ENCODE data around the gene BGLAP.
"Not testable (repeated sequence)": the region's sequence is repeated elsewhere in the genome, so short reads cannot be mapped to it uniquely, and the experiment has no call there.

The BGLAP gene

DNA sequence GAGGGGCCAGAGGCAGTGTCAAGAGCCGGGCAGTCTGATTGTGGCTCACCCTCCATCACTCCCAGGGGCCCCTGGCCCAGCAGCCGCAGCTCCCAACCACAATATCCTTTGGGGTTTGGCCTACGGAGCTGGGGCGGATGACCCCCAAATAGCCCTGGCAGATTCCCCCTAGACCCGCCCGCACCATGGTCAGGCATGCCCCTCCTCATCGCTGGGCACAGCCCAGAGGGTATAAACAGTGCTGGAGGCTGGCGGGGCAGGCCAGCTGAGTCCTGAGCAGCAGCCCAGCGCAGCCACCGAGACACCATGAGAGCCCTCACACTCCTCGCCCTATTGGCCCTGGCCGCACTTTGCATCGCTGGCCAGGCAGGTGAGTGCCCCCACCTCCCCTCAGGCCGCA lies at the start of gene BGLAP:
Gene BGLAP (plus strand): TSS at position 259 of the 400 bp plus-strand sequence. CDS start 48 bp downstream, at position 307.
- no peak for DNase-seq

DNA sequence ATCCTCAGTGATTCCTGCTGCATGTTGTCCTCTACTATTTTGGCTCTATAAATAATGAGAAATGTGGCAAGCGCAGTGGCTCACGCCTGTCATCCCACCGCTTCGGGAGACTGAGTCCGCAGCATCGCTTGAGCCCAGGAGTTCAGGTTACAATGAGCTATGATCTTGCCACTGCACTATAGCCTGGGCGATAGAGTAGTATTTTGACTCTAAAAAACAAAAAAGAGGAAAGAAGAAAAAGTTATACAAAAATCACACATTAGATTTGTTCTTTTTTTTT lies 48.8 kb upstream of the BGLAP start:
- no peak for DNase-seq

DNA sequence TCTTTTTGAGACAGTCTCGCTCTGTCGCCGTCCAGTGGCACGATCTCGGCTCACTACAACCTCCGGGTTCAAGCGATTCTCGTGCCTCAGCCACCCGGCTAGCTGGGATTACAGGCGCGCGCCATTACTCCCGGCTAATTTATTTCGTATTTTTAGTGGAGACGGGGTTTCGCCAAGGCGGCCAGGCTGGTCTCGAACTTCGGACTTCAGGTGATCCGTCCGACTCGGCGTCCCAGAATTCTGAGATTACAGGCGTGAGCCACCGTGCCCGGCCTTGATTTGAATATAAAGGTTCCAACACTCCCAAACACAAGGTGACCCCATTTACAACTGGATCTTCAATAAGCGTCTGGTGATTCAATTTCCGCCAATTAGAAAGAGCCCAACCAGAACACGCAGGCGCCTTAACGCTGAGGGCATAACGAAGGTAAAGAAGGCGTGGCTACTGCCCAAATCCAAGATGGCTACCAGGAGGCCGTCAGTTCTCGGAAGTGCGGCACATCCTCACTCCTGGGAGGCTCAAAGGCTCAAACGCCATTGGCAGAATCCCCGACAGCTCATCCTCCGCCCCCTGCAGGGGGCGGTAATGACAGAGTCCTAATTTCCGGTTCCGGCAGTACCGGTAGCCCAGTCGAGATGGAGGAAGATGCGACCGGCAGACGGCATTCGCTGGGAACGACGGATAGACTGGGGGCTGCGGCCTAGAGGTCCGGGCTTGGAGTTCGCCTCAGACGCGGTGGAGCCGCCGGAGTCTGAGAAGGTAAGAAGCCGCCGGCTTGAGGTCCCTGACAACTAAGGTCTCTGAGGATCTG lies 48.3 kb upstream of the BGLAP start, which contains the start of gene SLC25A44:
Gene SLC25A44 (plus strand): TSS at position 617 of the 812 bp plus-strand sequence. CDS start 5,744 bp downstream, outside the sequence.
- peak; percentile 100 for DNase-seq

DNA sequence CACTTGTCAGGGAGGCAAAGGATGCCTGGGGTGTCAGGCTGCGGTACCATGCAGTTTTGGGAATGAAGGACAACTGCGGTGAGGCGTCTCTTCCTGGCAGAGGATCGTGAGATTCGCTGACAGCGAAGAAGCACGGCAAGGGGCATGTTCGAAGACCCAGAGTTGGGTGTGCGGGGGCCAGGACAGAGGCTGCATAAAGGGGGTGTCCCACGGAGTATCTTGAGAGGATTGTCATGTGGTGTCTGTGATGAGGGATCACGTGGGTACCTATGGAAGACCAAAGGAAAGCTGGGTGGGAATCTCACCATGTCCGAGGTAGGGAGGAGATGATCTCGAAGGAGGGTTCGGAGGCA lies 47.7 kb upstream of the BGLAP start:
- no peak for DNase-seq

DNA sequence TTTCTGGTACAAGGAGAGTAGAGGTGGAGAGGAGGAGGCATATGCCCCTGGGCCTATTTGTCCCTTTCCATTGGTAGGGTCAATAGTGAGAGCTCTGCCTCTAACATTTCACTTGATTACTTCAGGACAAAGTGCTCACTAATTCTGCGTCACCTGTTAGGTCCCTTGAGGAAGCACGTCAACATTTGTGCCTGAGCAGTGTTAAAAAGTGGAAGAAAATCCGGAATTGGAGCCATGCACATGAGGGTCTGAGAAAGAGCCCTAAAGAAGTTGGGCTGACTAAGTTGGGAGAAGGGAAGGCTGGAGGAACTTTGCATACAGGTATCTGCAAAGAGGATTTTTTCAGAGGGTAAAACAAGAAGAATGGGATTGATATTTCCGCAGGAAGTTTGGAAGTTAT lies 46.1 kb upstream of the BGLAP start:
- no peak for DNase-seq

DNA sequence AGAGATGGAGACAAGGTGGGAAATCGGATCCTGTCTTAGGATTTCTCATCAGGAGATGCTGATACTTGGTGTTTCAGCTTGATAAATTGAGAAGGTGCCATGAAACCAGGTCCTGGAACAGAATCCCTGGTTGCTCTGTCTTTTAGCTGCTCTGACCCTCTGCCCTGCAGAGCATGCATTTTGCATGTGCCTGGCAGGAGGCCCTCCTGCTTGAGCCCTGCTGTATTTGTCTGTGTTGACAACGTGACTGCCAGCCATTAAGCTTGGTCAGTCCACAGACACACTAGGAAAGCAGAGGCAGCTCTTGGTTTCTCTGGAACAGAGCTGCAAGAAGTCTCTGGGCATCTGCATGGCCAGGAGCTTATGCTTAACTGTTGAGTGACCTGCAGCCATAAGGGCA lies 45.5 kb upstream of the BGLAP start:
- no peak for DNase-seq

DNA sequence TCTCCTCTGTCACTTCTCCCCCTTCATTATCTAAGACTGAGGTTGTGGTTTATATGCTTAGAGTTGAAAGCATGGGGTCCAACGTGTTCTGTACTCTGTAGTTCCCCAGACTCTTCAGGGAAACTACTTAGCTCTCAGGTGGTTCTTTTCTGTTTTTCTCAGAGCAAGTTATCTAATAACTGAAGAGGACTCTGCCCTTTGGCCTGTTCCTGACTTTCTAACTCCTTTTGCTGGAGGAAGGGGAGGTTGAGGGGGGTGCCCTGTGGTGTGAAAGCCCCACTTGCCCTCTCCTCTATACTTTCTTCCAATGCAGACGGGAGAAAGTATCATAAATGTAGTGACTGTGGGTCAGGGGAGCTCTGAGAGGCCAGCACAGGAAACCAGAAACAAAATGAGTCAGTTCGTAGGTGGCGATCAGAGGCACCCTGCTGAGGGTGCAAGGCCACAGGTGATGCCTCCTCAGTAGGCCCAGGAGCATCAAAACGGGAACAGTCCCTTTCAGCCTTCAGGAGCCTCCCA lies 43.1 kb upstream of the BGLAP start:
- DNase-seq, result no peak

DNA sequence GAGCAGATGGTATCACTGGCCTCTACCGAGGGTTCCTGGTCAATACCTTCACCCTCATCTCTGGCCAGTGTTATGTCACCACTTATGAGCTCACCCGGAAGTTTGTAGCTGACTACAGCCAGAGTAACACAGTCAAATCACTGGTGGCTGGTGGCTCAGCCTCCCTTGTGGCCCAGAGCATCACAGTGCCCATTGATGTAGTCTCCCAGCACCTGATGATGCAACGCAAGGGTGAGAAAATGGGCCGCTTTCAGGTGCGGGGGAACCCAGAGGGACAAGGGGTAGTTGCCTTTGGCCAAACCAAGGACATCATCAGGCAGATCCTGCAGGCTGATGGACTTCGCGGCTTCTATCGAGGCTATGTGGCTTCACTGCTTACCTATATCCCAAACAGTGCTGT lies 41.9 kb upstream of the BGLAP start:
- DNase-seq, result no peak

DNA sequence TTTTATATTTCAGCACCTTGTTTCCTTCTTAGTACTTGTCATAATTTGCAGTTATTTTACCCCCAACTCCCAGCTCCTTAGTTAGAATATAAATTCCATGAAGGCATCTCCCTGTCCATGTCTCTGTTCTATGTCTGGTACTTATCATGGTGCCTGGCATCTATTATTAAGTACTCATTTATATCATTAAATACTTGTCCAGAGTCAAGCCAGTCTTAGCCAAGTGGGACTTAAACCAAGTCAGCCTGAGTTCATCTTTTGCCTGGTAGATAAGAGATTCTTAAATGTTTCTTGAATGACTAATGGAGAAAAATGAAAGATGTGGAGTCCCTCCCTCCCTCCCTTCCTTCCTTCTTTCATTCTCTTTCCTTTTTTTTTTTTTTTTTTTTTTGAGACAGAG lies 38.7 kb upstream of the BGLAP start:
- DNase-seq, result no peak

DNA sequence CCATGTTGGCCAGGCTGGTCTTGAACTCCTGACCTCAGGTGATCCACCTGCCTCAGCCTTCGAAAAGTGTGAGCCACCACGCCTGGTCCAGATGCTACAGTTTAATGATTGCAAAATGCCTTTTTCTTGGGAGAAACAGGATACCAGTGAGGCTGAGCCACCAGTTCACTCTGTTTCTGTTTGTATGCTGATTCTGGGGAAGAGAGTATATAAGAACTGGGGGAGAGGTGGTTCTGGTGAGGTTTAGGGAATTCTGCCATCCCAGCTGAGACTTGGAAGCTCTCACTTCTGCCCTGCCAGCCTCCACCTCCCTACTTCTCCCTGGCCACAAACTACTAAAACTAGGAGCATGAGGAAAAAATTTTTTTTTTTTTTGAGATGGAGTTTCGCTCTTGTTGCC lies 37.3 kb upstream of the BGLAP start:
- no peak for DNase-seq

DNA sequence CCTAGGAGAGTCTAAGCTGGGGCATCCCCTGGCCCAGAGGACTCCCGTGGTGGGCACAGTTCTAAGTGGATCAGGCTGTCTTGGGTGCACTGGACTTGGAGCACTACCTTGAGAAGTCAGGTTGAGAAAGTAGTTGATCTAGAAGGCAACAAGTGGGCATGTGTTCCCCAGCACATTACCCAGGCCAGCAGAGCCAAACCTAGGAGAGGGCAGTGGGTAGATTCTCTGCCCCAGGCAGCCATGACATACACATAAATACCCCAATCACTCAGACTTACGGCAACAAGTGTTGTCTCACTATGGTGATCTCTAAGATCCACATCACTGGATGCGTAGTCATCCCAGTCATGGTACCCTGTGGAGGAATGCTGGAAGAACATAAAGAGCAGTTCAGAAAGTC lies 30.7 kb upstream of the BGLAP start:
- no peak for DNase-seq

DNA sequence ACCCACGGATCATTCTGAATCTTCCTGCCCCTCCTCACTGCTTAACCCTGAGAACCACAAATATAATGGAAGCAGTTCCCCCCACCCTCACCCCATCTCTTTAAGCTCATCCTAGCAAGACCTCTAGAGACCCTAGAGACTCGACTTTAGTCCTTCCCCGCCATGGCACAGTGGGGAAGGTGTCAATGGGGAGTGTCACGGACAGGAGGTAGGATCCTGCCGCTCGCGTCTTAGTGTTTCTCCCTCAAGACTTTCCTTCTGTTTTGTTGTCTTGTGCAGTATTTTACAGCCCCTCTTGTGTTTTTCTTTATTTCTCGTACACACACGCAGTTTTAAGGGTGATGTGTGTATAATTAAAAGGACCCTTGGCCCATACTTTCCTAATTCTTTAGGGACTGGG lies 29.9 kb upstream of the BGLAP start:
- no peak for DNase-seq

DNA sequence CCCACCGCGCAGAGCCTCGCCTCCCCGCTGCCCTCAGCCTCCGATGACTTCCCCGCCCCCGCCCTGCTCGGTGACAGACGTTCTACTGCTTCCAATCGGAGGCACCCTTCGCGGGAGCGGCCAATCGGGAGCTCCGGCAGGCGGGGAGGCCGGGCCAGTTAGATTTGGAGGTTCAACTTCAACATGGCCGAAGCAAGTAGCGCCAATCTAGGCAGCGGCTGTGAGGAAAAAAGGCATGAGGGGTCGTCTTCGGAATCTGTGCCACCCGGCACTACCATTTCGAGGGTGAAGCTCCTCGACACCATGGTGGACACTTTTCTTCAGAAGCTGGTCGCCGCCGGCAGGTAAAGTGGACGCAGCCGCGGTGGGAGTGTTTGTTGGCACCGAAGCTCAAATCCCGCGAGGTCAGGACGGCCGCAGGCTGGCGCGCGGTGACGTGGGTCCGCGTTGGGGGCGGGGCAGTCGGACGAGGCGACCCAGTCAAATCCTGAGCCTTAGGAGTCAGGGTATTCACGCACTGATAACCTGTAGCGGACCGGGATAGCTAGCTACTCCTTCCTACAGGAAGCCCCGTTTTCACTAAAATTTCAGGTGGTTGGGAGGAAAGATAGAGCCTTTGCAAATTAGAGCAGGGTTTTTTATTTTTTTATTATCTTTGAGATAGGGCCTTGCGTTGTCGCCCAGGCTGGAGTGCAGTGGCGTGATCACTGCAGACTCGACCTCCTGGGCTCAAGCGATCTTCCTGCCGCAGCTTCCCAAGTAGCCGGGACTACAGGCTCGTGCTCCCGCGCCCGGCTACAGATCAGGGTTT lies 28.9 kb upstream of the BGLAP start, which contains the start of gene PMF1:
Gene PMF1 (plus strand): TSS at position 175 of the 811 bp plus-strand sequence. CDS start 9 bp downstream, at position 184.
- peak; percentile 99 for DNase-seq

DNA sequence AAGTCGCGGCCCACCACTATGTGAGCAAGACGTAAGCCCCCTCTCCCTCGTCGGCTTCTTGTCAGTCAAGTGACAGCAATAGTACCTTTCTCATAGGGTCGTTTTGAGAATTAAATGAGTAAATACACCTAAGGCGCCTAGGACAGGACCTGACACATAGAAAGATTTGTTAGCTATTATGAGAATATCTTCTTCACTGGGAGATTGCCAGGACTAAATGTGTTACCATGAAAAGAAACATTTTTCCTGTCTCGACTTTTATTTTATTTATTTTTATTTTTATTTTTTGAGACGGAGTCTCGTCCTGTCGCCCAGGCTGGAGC lies 28.4 kb upstream of the BGLAP start:
- no peak for DNase-seq

DNA sequence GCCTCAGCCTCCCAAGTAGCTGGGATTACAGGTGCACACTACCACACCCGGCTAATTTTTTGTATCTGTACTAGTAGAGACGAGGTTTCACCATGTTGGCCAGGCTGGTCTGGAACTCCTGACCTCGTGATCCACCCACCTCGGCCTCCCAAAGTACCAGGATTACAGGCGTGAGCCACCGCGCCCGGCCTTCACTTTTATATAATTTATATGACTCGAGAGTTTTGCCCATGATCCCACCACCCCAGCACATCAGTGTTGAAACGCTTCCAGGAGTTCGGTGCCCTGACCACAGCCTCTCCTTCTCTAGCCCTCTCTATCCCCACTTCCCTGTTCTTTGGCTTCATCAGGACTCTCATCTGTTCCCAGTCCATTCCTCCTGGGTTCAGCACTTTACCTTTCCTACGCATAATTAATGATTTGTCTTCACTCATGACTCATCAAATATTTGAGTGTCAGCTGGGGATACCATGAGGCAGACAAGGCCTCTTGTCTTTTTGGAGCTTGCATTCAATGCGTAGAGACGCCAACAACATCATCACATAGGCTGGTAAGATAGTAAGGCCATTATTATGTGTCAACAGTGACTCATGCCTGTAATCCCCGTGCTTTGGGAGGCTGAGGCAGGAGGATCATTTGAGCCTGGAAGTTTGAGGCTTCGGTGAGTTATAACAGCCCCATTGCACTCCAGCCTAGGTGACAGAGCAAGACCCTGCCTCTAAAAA lies 27.8 kb upstream of the BGLAP start:
- DNase-seq, result no peak

DNA sequence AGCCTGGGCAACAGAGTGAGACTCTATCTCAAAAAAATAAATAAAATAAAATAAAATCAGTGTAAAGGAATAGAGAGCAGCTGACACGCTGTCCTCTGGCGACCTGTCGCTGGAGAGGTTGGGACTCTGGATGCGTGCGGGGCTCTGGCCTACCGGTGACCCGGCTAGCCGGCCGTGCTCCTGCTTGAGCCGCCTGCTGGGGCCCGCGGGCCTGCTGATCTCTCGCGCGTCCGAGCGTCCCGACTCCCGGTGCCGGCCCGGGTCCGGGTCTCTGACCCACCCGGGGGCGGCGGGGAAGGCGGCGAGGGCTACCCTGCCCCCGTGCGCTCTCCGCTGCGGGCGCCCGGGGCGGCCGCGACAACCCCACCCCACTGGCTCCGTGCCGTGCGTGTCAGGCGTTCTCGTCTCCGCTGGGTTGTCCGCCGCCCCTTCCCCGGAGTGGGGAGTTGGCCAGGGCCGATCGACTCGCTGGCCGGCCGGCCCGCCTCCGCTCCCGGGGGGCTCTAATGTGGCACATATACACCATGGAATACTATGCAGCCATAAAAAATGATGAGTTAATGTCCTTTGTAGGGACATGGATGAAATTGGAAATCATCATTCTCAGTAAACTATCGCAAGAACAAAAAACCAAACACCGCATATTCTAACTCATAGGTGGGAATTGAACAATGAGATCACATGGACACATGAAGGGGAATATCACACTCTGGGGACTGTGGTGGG lies 25.5 kb upstream of the BGLAP start:
- not testable (repeated sequence) for DNase-seq

DNA sequence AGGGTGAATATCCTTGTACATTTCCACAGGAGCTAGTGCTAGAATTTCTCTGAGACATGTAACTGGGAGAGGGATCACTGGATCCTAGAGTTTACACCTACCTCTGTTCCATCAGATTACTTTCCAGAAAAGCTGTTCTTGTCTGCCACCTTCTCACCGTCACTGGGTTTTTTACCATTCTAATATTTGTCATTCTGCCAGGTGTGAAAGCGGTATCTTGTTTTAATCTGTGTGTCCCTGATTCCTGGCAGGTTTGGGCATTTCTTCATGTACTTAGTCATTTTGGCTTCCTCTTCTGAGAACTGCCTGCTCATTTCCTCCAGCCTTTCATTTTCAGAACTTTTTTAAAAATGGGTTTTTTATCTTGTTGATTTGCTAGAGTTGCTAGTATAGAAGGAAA lies 24.1 kb upstream of the BGLAP start:
- DNase-seq, result no peak

DNA sequence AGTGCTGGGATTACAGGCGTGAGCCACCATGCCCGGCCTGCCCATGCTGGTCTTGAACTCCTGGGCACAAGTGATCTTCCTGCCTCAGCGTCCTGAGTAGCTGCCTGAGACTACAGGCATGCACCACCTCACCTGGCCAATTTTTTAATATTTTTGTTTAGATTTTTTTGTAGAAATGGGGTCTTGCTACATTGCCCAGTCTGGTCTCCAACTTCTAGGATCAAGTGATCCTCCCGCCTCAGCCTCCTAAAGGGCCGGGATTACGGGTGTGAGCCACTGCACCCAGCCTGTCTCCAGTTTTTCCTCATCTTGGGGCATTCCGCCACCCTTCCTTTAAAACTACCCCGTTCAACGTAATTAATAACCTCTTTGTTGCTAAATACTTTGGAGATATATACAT lies 21.8 kb upstream of the BGLAP start:
- DNase-seq, result no peak

DNA sequence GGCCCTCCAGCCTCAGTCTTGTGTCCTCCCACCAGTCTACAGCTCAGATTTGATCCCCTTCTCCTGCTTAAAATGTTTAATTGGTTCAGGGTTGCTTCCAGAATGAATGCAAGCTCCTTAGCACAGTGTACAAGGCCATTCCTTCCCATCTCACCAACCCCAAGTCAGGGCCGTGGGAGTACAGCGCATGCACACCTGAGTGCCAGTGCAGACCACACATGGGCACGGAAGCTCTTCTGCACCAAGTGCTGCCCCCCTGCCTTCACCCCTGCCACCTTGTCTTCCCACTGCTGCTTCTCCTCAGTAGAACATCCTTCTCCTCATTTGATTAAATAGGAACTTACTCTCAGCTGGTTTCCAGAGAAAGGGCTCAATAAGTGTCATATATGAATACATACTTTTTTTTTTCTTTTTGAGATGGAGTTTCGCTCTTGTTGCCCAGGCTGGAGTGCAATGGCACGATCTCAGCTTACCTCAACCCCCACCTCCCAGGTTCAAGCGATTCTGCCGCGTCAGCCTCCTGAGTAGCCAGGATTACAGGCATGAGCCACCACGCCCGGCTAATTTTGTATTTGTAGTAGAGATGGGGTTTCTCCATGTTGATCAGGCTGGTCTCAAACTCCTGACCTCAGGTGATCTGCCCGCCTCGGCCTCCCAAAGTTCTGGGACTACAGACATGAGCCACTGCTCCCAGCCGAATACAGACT lies 19.8 kb upstream of the BGLAP start:
- no peak for DNase-seq

DNA sequence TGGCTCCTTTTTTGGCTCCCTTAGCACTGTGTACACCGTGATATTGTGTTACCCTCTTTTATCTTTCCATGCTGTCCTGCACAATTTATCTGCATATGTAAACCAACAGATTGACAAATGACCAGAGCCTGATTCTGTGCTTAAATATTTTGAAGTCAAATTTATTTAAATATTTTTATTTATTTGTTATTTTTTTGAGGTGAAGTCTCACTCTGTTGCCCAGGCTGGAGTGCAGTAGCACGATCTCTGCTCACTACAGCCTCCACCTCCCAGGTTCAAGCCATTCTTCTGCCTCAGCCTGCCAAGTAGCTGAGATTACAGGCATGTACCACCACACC lies 16.3 kb upstream of the BGLAP start:
- no peak for DNase-seq

DNA sequence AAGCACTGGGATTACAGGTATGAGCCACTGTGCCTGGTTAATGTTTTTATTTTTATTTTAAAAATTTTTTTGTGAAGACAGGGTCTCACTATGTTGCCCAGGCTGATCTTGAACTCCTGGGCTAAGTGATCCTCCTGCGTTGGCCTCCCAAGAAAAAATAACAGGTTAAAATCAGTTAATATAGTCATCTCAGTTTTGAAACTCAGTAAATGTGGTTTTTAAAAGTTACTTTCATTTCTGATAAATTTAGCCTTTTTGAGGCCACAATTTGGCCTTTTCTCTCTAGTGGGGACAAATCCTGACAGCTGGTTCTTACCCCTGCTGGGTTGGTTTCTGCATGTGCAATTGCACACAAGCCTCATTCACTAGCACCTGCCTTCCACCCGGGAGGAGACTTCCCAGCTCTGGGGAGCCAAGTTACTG lies 15.9 kb upstream of the BGLAP start:
- DNase-seq, result no peak

DNA sequence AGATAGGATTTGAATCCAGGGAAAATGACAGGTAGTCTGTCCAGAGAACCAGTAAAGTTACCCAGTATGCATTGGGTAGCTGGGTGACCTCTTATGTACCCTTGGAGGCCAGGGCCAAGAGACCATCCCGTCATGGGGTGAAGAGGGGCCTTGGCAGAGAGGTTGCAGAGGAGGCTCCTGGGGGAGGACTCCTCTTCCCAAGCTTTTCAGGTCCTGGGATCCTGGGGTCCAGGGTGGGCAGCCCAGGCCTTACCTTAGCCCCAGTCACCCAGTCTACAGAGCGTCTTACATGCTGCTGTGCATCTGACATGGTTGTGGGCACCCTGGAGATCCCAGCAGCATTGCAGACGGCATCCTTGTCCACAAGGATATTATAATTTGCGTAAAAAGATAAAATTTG lies 15.2 kb upstream of the BGLAP start:
- DNase-seq, result no peak

Data from NCI-H1048 (cell line).